NOMO-1 treated with dmso at 0.1 percent for 144 hours (cell line): ENCODE data around the gene SIRT7.

Experiments
- DNase-seq: peaks from one replicate; lab custom pipeline; 2025; ENCODE audit not compliant: unreplicated experiment; lab: John Stamatoyannopoulos, UW

The SIRT7 gene

DNA sequence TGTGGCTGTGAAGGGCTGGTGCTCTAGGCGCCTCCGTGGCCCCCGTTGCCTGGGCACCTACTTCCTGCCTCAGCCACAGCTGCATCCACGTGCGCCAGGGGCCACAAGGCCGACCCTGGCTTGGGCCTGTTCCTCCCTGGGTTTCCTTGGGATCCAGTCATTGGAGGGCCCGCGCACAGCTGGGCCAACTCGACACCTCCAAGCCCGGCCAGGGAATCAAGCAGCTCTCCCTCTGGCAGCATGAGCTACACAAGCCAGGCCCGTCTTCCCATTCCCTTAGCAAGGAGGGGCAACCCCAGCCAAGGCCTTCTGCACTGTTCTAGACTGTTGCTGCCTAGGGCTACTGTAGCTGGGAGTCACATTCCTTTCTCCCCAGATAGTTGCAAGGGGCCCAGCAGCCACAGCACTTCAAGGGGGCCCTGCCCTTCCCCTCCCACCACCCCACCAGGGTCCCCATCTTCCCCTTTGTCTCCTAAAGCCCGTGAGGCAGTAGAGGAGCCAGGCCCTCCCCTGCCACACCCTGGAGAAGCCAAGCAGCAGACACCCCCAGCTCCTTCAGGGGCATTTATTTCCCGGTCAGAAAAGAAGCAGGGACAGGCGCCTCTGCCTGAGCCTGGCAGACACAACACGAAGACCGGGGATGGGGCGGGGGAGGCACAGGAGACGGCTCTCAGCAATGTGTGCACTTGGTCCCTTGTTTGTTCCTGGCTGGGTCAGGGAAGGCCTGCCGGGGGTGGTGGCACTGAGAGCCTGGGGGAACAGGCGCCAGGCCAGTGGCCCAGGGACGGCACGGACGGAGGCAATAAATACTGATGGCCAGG lies 50.6 kb downstream of the SIRT7 start:
- no peak for DNase-seq

DNA sequence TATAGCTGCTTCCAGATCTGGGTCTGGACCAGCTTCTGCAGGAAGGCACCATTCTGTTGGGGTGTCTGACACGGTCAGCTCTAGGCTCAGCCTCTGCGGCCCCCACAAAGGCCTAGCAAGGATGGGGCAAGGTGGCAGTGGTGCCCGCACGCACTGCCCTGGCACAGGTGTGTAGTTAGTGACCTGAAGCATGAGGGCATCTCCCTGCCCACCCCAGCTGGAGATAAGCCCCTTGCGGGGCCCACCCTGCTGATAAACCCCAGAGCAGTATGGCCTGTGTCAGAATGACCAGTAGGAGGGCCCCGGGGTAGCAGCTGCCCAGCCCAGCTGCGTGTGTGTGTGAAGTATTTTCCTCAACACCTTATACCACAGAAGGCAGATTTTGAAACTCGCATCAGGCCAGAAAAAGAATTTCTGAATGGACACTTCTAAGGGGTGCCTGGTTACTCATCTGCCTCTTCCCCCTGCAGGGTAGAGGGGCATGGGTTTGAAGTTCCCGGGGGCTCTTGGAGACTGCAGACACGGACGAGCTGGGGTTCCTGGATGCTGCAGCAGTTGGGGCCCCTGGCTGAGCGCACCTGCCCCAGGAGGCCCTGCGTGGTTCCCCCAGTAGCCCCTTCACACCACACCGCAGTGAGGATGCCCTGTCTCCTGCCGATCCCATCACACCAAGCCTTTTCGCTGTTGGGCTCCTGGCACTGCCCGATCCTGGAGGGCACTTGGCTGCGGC lies 51.4 kb downstream of the SIRT7 start:
- DNase-seq: no peak

DNA sequence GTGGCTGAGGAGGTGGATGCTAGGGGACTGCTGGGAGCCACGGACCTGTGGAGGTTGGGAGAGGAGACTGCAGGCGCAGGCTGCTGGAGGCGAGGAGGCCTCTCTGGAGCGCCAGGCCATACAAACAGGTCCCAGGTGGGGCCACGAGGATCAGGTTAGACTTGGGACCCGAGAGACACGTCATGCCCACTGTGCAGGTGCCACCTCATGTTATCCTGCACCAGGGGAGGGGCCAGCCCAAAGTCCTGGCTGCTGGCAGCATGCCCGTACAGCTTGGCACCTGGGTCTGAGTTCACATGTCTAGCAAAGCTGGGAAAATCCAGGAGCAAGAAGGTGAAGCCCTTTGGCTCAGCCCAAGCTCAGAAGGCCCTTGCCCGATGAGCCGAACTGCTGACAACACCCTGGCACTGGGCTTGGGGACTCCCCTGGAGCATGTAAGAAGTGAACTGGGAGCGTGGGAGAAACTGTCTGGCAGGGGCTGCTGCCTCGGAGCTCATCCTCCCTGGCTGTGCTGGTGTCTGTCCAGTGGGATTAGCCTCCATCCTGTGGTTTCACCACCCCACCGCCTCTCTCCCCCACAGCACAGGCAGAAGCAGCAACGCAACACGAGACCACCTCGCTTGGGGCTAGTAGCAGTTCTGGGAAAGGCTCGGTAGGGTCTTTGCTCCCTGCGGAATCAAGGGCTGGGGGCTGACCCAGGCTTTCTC lies 52.1 kb downstream of the SIRT7 start:
- DNase-seq: no peak

DNA sequence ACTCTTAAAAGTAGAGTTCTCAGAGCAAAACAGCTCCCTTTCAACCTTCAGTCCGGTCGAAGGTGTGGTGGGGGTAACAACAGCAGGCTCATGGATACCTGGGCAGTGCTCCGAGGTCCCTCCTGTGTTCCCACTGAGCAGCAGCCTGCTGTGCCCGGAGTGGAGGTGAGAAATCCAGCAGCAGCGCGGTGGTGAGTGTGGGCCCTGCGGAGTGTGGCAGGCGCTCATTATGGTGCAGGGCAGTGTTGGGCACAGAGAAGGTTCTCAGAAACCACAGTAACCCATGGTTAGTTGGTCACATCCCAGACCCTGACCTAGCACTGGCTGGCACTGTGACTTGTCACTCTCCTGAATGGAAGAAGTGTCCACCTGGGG lies 52.6 kb downstream of the SIRT7 start:
- DNase-seq: no peak

DNA sequence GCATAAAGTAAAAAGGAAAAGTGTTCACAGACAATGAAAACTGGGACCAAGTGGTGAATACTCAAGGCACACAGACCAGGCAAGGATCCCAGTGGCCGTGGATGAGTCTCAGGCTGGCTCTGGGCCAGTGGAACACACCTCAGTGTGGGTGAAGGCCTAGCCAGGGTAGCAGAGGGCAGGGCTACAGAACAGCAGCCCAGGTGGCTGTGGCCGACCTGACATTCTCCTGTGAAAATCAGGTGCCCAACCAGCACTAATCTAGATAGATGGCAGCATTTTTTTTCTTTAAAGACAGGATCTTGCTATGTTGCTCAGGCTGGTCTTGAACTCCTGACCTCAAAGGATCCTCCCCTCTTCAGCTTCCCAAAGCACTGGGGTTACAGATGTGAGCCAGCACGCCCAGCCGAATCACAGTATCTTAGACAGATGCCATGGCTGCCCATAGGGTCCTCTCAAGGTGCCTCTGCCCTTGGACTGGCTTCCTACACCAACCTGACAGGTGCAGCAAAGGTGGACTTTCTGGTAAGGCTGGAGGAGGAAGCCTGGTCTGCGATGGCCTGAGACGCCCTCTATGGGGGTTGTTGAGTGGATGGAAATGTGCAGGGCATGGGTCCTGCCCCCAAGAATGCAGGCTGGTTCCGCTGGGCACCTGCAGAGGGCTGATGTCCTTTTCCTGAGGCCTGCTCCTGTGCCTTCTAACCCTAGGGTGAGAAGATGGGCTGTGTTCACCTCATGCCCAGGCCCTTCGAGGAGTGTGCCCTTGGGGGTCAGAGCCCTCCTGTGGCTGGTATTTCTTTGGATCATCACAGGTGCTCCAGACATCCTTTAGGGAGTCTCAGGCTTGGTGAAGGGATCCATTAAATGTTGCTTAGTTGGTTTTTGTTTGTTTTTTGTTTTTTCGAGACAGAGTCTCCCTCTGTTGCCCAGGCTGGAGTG lies 53.9 kb downstream of the SIRT7 start:
- DNase-seq: no peak

DNA sequence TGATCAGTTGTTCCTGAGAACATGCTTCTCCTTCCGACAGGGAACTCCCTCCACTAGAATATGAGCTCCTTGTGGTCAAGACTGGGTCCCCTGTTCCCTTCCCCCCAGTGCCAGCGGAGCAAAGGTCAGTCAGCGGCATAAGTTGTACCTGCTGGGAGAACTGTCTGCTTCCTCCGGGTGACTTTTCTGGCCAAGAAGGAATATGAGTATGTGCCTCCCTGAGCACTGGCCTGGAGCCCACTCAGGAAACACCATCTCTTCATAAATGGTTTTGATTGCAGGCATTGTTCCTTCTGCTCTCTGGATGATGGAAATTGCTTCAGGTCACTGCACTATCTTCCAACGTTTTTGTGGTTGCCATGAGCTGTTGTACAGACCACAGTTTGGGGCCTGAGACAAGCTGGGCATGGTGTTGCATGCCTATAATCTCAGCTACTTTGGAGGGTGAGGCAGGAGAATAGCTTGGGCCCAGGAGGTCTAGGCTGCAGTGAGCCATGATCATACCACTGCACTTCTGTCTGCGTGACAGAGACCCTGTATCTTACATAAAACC lies 54.8 kb downstream of the SIRT7 start:
- no peak for DNase-seq
